HTERT RPE-1 (cell line): ENCODE results near the gene RAB9A.
"Not testable (repeated sequence)": the region's sequence is repeated elsewhere in the genome, so short reads cannot be mapped to it uniquely, and the experiment has no call there.

Source experiments
- in situ Hi-C: fragments of 300-500 bp; cut with MboI; formaldehyde crosslinking; loops from 4 replicates; pipeline ENCODE4 v1.14.3; 2020; ENCODE audit warnings: low sequenced_read_pairs

The RAB9A gene

DNA sequence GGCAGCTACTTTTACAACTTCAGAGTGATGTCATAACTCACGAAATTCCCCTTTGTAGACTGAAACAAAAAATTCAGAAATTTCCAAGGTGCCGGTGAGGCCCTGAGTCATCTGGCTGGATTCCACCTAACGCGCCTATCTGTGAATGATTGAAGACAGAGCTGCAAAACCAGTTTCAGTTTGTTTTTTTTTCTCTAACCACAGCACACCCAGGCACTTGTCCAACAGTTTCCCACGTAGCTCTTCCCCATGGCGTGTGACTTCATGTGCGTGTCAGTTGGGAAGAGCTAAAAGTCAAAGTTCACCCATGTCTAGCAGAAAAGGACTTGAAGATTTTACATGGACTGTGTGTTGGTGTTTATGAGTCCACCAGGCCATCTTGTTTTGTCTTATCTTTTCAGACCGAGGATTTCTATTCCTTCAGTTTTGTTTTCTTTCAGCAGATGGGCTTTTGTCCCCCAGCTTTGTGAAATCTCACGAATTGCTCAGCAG is 19.6 kb upstream of the RAB9A start:
- in situ Hi-C loops = no loop called here

DNA sequence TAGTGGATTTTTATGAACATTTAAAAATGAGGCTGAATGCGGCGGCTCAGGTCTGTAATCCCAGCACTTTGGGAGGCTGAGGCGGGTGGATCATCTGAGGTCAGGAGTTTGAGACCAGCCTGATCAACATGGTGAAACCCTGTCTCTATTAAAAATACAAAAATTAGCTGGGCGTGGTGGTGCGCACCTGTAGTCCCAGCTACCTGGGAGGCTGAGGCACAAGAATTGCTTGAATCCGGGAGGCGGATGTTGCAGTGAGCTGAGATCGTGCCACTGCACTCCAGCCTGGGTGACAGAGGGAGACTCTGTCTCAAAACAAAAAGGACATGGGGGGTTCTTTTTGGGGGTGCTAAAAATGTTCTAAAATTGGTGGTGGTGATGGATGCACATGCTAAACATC is 19.2 kb upstream of the RAB9A start:
- in situ Hi-C loops = not testable (repeated sequence)

DNA sequence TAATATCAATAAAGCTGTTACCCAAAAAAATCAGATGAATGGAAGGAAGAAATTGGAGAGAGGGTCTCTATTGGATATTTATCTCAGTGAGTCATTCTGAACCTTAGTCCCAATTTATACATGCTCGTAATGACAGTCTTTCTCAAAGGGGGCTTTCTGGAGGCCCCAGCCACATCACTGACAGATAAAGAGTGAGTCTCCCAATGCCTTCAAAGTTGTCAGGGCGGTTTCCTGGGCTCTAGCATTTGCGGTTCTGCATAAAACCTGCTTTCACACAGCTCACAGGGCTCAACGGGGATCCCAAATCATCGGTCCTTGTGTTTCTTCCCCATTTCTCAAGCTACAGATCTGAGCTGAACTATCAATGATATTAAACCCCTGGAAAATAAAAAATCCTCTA is 18.7 kb upstream of the RAB9A start:
- in situ Hi-C loops = no loop called here

DNA sequence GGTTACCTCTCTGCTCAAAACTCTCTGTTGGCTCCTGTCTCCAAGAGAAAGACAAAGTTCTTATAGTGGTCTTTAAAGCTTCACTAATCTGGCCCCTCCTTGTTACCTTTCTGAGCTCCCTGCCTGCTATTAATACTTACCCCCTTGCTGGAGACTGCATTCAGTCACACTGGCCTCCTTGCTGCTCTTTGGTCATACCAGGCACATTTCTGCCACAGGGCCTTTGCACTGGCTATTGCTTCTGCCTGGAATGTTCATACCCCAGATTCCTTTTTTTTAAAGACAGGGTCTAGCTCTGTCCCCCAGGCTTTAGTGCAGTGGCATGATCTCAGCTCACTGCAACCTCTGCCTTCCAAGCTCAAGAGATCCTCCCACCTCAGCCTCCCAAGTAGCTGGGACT is 15.9 kb upstream of the RAB9A start:
- in situ Hi-C loops = no loop called here

DNA sequence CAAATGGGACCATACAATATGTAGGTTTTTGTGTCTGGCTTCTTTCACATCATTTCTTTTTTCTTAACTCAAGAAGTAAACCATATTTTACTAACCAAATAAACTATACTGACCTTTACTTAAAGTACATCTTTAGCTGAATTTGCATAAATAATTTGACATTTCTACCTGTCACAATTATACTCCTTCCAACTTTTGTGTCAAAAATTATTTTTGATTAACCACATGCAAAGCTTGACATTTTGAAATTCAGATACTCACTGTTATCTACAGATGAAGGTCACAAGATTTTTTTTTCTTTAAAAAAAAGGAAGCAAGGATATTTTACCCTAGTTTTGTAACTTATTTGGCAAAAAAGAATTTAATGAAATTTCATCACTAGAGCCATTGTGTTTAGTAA is 12.0 kb upstream of the RAB9A start:
- in situ Hi-C loops = no loop called here

DNA sequence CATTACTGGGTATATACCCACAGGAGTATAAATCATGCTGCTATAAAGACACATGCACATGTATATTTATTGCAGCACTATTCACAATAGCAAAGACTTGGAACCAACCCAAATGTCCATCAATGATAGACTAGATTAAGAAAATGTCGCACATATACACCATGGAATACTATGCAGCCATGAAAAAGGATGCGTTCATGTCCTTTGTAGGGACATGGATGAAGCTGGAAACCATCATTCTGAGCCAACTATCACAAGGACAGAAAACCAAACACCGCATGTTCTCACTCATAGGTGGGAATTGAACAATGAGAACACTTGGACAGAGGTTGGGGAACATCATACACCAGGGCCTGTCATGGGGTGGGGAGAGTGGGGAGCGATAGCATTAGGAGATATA is 9.2 kb upstream of the RAB9A start:
- in situ Hi-C loops = not testable (repeated sequence)

DNA sequence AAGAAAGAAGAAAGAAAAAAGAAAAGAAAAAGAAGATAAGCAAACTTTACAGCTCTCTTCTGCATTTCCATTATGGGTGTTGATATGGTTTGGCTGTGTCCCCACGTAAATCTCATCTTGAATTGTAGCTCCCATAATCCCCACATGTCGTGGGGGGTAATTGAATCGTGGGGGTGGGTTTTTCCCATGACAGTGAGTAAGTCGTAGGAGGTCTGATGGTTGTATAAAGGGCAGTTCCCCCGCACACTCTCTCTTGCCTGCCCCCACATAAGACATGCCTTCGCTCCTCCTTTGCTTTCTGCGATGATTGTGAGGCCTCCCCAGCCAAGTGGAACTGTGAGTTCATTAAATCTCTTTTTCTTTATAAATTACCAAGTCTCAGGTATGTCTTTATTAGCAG is 7.3 kb upstream of the RAB9A start:
- in situ Hi-C loops = no loop called here

DNA sequence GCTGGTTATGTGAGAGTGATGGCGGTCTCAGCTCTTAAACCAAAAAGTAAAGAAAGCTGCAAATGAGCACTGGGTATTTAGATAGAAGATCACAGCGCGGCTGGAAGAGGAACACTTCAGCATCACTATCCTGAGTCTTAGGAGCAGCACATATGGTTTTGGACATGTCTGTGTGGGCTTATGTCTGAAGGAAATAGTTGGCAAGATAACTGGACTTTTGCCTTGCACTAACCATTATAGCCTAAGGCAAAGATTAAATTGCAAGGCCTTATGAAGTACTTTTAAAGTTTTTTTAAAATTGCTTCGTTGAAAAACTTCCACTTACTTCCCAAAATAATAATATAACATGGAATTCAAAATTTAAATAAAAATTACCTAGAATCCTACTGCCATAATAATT is 4.6 kb upstream of the RAB9A start:
- in situ Hi-C loops = no loop called here

DNA sequence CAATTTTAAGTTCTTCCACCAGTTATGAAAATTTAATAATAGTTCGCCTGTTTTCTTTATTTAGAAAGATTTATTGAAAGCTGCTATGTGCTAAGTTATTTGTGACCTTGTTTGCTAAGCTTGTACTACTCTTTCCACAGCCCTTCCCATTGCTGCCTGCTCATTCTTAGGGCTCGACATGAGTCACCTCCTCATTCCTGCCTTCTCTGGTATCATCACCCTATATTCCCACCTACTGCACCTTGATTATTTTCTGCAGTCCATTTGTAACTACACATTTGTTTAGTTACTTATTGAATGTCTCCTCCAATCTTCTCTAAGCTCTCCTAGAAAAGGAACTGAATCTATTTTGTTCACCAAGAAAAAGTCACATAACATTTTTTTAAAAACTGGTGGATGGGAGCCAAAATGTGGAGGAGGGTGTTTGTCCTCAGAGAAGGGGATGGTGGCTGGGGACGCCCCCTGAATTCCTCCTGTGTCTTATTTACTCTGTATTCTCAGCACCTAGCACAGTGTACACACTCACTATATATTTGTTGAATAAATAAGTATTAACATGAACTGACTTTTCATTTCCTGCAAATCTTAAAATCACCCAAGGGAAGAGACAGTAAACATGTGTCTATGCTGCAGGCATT is 3.7 kb upstream of the RAB9A start:
- in situ Hi-C loops = no loop called here

DNA sequence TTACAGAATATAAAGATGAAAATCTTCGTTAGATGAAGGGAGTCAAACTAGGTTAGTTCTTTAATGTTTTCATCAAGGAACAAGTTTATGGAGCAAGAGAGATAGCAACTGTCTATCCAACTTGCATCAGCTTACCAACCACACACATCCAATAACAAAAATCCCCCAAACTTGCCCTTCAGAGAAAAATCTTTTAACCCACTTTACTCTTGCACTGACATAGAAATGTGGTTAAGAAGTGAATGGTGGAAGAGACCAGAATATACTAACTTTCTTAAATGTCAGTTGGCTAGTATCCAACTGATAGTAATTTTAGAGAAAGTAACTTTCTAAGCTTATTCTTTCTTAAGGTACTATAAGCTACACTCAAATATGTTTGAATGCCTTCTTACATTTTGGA is 1.7 kb upstream of the RAB9A start:
- in situ Hi-C loops = no loop called here

DNA sequence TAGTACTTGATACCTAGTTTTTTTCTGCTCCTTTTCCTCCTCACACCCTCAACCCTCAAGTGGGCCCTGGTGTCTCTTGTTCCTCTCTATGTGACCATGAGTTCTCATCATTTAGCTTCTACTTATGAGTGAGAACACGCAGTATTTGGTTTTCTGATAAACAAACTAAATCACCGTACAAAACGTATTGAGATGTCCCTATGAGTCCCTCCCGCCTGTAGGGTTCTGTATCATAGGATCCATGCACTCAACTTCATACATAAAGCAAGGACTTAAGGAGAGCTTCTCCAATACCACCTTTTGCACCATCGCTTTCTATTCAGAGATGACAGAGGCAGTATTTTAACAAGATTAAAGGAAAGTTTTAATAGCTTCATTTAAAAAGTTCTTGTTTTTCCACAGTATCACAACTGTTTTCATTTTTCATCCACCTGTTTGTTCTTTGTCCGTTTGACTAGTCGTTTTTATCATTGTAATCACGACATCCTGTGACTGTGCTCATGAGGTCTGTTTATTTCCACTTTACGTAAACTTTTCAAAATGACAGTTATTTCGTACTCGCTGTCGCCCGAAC is 457 bp upstream of the RAB9A start:
- in situ Hi-C loops = no loop called here

DNA sequence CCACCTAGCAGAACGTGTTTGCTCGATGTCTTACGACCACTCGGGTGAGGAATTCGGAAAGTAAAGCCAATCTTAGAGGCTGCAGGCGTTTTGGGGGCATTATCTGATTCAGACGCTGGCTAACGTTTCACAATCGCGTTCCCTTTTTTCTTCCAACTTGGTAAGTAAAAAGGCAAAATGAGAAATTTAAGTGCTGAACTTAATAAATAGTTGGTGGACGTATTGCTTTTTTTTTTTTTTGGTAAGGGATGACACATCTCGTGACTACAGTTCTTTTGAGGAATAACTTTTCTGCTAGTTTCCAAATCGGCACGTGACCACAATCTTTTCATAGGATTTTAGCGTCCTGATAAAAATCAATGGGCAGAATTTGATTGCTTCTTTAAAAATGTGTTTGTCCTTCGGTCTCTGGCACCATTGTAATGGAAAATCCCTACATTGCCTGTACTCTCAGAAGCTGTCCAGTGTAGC is 848 bp downstream of the RAB9A start:
- in situ Hi-C loops = no loop called here

DNA sequence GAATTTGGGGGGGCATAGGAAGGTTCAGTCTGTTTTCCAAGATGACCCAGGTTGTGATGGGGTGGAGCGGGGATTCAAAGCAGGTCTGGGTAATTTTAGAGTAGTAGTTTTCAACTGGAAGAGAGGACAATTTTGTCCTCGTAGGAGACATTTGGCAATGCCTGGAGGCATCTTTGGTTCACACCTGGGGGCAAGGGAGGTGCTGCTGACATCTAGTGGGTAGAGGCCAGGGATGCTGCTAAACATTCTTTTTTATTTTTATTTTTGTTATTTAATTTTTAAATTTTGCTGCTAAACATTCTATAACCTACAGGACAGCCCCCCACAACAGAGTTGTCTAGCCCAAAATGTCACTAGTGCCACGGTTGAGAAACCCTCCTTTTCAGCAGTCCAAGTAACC is 1.9 kb downstream of the RAB9A start:
- in situ Hi-C loops = no loop called here

DNA sequence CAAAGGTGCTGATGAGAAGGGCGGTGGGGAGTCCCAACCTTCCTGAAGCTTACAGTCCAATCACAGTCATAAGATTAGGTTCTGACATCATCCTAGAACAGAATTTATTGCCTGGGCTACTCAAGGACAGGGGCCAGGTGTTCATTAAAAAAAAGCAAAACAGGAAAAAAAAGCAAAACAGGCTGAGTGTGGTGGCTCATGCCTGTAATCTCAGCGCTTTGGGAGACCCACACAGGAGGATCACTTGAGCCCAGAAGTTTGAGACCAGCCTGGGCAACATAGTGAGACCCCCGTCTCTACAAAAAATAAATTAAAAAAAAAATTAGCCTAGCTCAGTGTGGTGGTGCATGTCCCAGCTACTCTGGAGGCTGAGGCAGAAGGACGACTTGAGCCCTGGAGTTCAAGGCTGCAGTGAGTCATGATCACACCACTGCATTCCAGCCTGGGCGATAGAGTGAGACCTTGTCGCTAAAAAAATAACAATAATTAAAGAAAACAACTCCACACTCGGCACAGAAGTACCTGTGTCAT is 3.0 kb downstream of the RAB9A start:
- in situ Hi-C loops = no loop called here

DNA sequence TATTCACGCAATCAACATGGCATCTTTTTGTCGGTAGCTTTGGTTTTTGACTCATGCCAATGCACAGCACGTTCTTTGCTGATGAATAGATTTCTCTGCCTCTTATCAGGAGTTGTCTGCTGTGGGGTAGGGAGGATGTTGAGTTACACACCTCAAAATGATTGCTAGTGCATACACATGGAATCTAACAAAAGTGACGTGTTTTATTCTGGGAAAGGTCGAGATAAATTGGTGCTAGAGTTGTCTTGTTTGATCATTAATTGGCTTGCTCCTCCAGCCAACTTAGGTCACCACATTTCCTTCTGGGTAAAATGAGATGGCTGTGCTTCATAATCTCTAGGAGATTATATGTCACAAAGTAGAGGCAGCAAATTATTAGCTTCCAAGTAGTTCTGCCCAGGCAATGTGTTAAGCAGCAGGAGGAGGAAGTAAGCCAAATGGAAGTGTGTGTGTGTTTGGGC is 3.9 kb downstream of the RAB9A start:
- in situ Hi-C loops = no loop called here

DNA sequence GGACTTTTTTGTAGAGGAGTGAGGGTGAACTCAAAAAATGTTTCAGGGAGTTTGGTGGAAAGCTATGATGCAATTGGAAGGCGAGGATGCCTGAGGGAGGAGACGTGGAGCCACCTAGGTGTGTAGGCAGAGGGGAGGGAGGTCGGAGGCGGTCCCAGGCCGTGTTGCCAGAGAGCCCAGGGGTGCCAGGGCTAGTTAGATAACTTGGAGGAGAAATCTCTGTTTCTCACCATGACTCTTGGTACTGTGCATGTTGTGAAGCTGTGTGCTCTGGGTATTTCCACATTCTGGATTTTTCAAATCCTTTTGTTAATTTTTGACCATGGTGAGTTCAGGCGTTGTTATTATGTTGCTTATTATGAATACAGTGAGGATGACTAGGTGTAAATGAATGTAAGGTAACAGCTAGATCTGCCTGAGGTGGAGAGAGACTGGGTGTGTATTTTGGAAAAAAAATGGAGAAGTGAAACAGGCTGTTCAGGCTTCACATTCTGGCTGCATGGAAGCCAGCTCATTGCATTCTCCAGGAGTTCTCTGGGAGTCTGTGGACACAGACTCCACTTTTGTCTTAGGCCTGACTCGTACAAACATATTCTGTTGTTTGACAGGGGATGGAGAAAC is 4.5 kb downstream of the RAB9A start:
- in situ Hi-C loops = no loop called here

DNA sequence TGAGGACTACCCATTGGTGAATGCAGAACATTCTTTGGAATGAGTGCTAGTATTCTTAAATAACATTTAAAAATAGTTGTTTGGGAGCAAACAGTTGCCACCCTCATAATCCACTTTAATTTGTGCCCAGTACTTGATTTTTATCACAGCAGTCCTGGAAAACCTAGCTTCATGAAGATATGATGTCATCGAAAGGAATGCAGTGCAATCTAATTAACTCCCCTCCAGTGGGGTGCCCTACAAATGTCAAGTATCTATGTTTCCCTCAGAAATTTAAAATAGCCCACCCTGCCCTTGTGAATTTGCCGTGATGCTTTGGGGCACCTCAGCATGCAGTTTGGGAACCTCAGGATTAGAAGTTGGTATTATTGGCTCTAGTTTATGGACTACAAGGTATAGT is 5.4 kb downstream of the RAB9A start:
- in situ Hi-C loops = no loop called here

DNA sequence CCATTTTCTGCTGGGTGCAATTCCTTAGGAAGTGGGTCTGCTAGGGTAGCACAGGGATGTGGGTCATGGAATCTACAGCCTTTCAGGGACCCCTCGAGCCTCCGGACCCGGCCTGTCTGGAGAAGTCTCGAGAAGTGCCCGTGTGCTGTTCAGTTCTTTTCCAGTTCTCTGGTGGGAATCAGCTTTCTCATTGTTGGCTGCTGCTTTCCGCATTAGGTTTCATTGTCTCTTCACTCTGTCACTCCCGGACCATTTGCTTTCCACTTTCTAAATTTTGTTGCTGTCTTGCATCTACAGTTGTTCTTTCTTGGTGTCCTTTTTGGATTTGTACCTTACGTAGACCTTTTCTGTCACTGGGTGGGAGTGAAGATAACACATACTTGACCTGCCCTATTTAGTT is 6.1 kb downstream of the RAB9A start:
- in situ Hi-C loops = no loop called here

DNA sequence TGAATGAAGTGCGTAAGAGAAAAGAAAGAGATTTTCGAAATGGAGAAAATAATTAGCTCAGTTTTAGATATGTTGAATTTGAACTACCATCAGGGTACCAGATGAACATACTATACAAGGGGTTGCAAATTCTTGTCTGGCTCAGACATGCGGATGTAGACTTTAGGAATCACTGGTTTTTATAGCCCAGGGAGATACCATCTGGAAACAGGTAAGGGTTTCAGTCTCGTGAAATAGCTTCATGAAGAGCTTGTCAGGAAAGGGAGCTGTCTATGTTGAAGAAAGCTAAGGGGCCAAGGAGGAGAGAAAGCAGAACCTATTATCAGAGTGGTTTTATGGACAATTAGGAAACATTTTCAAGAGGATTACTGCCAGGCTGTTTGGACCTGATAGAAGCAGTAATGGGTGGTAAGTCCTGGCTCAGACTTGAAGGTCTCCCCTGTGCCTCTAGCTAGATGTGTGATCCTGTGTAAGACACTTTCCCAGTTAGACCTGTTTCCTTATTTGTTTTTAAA is 6.7 kb downstream of the RAB9A start:
- in situ Hi-C loops = no loop called here

DNA sequence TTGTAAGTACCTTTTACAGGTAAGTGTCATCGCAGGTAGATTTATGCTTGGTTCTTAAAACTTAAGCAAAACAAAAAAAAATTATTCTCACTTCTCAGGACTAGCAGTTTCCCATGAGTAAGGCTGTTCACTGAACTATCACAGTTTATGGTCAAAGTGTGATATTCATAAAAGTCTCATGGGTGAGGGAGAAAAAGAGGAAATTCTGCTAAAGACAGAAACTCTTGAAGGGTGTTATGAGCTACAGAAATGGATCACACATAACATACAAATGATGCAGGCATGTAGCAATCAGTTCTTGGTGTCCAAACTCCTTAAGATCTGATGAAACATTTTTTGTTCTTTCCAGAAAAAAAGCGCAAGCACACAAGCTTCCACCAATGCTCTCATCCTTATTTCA is 8.5 kb downstream of the RAB9A start:
- in situ Hi-C loops = no loop called here

DNA sequence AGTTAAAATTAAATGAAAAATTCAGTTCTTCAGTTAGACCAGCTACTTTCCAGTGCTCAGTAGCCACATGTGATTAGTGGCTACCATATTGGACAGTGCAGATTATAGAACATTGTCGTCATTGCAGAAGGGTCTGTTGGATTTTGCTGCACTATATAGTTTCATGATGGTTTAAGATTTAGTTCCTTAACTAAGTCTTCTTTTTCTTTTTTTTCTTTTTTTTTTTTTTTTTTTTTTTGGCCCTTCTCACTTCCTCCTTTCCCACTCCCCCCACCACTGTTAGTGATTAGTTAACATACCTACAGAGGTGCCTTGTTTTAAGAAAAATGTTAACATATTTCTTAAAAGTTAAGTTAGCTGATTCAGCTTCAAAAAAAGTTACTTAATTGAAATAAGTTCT is 9.0 kb downstream of the RAB9A start:
- in situ Hi-C loops = no loop called here

DNA sequence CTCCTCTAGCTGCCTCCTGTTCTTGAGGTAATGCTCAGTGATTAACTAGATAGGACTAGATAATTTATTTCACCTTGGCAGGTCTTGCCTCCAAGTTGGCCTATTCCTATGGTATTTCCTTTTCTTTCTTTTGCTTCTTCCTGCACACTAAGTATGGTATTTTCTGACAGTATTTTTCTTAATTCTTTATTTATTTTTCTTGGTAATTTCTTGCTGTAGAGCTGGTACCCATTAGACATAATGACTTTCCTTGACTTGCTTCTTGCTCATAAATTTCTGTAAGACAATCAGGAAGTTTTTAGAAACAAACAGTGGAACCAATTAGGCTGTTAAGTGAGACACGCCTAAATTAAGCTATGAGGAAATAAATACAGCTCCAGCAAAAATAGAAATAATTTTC is 9.5 kb downstream of the RAB9A start:
- in situ Hi-C loops = no loop called here
